NCI-H1930 (cell line): Measurements from ENCODE around the gene FANCC.

Experiments
- DNase-seq, 2 experiments: peaks; one replicate each; lab custom pipeline; 2025; lab: John Stamatoyannopoulos, UW

The FANCC gene

DNA sequence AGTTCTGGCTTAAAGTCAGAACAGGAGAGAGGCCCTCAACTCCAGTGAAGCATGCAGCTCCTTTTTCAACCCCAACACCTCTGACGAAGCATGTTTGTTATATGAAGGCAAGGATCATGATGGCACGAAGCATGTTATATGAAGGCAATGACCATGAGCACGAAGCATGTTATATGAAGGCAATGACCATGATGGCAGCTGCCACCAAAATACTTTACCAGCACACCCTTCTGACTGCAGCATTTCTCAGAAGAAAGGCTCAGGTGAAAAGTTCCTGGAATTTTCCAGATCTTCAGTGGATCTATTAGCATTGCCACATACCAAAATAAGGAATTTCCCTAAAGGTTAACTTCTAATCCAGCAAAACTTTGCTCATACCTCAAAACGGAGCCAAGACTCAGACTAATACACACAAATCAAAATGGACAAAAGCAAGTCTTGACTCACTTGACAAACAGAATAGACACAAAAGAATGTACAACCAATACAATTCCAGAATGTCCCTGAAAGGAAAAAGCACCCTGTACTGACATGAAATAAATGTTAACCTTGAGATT is 217.4 kb downstream of the FANCC start:
- no peak for DNase-seq

DNA sequence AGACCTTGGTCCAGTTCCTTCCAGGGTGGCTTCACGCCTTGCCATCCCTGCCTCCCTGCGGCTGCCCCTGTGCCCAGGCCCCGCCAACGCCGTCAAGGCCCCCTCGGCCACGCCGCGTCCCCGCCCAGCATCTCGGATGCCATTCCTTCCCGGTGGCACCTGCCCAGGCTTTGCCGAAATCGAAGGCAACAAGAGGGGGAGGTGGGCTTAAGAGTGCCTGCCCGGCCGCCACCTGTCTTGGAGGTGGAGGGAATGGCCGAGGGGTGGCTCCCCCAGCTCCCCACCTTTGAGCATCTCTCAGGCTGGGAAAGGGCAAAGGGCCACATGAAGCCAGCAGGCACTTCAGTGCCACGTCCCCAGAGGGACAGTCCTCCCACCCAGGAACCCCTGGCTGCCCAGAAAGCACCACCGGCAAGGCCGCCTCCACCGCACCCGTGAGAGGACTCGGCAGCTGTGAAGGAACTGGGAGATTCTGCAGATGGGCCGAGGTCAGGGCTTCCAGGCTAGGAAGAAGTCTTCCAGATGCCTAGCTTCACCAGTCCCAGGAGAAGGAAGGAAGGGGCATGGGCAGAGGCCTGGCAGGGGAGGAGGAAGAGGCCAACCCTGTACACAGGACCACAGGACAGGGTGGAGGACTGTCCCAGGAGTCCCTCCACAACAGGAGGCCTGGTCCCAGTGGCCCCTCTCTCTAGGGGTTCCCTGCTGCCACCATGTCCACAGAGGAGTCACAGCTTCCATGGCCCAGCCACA is 218.0 kb downstream of the FANCC start:
- DNase-seq = no peak

- DNase-seq = no peak
Measured at GRCh38 chr9:95098391-95098921, 219.1 kb downstream of the FANCC start.

GRCh38 chr9:95097279-95097678 is 220.2 kb downstream of the FANCC start:
- DNase-seq = no peak

DNA sequence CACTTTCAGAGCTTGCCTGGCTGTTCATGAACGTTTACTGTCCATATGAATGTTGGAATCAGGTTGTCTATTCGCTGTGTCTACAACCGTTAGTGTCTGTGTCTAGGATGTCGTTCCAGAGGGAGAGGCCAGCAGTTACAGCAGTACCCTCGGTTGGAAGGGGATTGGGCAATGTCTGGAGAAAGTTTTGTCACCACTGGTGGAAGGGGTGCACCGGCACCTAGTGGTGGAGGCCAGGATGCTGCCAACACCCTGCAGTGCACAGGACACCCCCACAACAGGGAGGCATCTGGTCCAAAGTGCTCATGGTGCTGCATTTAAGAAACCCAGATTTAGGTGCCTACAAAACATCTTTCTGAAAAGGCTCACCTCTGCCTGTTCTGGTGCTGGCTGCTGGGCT is 220.7 kb downstream of the FANCC start:
- no peak for DNase-seq

- DNase-seq = no peak
Measured at GRCh38 chr9:95096381-95096780, 221.1 kb downstream of the FANCC start.

DNA sequence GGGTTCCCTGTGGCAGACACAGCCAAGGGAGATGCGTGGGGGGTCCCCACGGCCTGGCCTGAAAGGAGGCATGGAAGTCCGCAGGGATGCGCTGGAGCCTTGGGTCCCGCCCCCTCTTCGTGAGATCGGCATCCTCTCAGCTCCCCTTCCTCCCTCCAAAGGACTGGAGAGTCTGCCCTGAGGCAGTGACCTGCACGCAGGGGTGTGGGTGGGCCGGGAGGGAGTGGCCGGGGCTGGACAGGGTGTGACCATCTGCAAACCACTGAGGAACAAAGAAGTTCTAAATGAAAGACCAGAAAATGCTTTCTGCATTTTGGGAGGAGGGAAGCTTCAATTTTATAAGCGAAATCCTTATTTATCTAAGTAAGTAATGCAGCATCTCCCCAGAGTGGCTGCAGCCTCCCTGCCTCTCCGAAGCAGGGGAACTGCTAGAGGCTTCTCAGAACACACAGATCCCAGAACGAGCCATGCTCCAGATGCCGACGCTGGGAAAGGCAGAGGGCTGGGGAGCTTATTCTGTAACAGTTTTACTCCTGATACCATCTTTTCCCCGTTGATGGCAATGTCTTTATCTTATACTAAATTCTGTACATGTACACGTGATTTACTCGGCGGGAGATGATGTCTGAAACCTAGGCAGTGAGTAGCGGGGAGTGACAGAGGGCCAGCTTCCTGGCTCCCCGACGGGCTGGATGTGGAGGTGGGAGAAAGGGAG is 221.7 kb downstream of the FANCC start:
- no peak for DNase-seq

GRCh38 chr9:95094002-95094401 is 223.5 kb downstream of the FANCC start:
- DNase-seq = no peak

DNA sequence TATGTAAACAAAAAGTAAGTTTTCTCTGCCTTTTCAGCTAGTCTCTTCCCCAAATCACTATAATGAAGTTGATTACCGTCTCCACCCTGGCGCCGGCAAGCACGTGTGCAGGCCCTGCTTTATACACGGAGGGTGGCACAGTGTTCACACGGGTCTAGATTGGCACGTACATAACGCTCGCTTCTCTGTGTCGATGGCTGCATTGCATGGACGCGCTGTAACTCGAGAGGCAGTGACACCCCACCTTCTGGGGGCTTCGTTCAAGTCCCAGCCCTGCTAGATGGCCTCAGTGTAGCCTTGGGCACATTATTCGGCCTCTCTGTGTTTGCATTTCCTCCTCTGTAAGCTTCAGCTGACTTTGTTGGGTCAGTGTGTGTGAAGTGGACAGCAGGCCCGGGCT is 223.9 kb downstream of the FANCC start:
- no peak for DNase-seq

DNA sequence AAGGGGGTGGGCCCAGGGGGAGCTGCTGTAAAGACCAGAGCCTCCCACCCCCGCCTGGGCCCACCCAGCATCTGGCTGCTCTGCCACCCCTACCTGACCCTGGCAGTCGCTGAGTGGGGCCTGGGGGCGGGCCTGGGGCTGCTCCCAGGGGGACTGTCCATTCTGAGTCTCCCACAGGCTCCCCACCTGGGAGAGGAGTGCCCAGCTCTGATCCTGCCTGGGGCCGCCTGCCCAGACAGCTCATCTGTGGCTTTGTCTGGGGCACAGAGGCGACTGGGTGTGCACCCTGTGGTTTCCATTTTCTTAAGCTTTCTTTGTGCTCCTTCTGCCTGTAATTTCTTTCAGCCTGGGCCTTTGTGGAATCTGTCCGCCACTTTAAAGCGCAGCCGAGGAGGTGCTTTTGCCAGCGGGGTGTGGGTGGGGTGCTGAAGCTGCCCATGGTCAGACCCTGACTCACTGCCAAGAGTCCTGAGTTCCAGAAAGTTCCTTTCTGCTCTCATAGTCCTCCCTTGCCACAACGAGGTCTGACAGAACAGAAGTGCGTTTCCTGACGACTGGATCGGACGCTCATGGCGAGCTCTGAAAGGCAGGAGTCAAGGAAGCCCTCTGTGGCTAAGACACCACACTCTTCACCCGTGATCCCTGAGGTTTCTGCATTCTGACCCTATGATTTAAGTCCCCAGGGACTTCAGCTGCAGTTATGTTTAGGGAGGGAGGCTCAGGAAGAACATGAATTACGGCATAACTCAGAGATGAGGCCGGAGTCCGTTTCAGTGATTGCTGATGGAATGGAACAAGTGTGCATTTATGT is 225.0 kb downstream of the FANCC start:
- DNase-seq = no peak

GRCh38 chr9:95091601-95092261 is 225.8 kb downstream of the FANCC start:
- DNase-seq = no peak

GRCh38 chr9:95090871-95091577 is 226.5 kb downstream of the FANCC start:
- no peak for DNase-seq

DNA sequence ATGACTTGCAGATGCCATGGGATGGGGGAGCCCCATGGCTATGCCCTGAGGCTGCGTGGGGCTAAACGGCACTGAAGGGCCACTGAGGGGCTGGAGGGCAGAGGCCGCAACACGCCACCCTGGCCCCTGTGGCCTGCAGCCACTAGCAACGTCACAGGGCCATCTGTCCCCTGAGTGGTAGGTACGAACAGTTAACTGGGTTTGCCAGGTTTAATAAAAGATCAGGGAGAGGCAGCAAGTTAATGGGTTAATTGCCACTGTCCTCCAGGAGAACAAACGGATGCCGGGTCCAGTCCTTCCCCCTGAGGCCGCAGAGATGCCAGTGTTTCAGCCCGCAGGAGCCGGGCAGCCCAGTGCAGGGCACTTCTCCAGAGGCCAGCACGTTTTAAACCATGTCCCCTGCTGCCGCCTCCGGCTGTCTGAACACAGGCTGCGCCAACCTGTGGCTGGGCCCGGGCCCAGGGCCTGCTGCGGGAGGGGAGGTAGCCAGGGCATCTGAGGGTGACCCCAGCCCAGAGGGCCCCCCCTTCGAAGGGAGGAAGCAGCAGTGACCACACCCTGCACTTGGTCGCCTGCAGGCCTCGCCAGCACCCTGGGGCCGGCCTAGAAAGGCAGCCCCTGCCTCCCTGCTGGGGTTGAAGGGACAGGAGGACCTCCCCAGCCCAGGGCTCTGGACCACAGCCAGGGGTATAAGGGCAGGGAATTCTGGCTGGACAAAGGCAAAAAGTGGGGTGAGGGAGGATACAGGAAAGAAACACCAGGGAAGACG is 227.3 kb downstream of the FANCC start:
- DNase-seq = no peak

- DNase-seq = no peak
Measured at GRCh38 chr9:95089257-95090022, 228.1 kb downstream of the FANCC start.

DNA sequence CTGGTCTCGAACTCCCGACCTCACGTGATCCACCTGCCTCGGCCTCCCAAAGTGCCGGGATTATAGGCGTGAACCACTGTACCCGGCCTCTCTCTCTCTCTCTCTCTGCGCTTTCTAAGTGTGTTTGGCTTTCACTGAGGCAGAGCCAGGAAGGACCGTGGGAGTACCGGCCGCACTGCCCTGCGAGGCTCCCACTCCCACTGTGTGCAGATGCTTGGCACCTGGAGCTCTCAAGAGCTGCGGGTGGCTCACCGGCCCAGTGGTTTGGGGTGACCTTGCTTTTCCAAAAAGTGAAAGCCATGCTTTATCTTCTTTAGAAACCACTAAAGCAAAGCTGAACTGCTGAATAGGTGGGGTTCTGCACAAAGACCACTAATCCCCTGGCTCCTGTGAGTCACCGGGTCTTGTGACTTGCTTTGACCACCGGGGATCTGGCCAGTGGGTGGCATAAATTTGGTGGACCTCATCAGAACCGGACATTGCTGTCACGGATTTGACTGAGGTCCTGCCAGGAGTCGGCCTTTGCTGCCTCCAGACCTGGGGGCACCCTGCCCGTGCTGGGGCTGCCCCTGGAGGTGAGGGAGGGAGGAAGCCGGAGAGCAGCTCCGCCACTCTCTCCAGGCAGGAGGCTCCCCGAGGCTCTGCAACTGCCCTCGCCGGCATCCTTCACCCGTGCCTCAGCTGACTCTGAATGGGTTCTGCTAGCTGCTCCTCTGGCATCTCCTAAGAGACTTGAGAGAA is 228.9 kb downstream of the FANCC start:
- no peak for DNase-seq

GRCh38 chr9:95087659-95088242 is 229.8 kb downstream of the FANCC start:
- DNase-seq = no peak

- no peak for DNase-seq
Measured at GRCh38 chr9:95086564-95086955, 230.9 kb downstream of the FANCC start.

GRCh38 chr9:95085861-95086563 is 231.5 kb downstream of the FANCC start:
- no peak for DNase-seq
